Activated effector memory CD4-positive, alpha-beta T cell treated with anti-CD3 and anti-CD28 coated beads, Interleukin-2, amount 50 U/mL, for 16 hours (primary cell): Measurements from ENCODE around the gene COL23A1.
"Not testable (repeated sequence)": the region's sequence is repeated elsewhere in the genome, so short reads cannot be mapped to it uniquely, and the experiment has no call there.

ENCODE experiments used
- DNase-seq: peaks from one replicate; pipeline ENCODE4 v3.0.0-alpha.2; 2020

COL23A1 gene

GRCh38 chr5:178370102-178370501 lies 220.1 kb downstream of the COL23A1 start:
- DNase-seq, result no peak

DNA sequence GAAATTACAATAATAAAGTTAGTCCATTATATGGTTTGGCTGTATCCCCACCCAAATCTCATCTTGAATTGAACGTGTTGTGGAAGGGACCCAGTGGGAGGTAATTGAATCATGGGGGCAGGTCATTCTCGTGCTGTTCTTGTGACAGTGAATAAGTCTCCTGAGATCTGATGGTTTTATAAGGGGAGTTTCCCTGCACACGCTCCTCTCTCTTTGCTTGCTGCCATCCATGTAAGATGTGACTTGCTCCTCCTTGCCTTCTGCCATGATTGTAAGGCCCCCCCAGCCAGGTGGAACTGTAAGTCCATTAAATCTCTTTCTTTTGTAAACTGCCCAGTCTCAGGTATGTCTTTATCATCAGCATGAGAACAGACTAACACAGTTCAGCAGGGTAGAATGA lies 220.7 kb downstream of the COL23A1 start:
- not testable (repeated sequence) for DNase-seq

DNA sequence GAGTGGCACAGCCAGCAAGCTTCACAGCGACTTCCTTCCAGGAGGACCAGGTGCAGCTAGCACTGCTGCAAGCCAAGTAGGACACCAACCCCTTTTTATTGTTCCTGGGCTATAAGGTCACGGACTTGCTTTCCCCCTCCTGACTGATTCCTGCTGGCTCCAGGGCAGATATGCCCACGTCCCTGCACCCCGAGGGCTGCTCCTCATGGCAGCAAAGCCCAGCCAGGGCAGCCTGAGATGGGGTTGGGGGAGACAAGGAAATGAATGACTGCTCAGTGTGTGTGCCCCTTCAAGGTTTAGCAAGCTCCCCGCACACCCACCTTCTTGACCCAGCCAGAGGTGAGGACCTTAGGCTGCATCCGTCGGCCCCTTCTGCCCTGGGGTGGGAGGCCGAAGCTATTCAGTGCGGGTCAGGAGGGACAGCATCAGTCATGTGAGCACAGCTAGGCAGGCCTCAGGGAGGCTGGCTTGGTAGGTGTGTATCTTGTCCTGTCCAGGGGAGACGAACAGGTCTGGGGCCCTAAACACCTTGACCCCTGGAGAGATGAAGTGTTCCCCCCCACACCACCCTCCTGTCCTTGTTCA lies 221.4 kb downstream of the COL23A1 start:
- no peak for DNase-seq

- DNase-seq, result no peak
Measured at GRCh38 chr5:178368274-178368673, 221.9 kb downstream of the COL23A1 start.

GRCh38 chr5:178367736-178368120 lies 222.5 kb downstream of the COL23A1 start:
- DNase-seq, result no peak

DNA sequence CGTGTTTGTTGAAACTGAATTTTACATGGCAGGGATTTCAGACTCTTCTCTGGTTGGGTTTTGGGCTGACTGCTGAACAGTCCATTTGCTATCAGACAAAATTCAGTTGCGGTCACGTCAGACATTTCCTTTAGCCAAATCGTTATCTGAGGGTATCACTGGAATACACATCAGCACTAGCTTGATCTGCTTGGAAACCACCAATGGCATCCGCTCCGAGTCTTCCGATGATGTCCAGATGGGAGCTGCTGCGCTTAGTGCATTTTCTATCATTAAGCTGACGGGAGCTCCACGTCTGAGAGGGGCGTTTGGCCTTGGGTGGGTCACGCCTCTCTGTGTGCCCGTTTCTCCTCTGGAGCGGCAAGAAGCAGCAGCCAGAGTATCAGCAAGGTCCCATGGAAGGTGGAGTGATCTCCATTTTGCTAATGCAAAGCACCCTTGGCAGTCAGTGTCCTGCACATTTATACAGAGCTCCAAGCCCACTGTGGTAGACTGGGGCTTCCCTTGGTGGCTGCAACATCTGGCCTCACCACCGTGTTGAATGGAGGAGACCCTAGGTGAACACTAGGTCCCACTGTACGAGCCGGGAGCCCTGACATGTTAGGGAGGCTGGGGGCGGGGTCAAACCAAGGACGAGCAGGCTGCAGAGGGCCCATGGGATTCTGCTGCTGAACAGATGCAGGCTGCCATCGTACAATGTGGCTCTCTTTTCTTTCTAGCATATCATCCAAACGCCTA lies 223.0 kb downstream of the COL23A1 start:
- no peak for DNase-seq

GRCh38 chr5:178365501-178366440 lies 224.4 kb downstream of the COL23A1 start:
- no peak for DNase-seq

DNA sequence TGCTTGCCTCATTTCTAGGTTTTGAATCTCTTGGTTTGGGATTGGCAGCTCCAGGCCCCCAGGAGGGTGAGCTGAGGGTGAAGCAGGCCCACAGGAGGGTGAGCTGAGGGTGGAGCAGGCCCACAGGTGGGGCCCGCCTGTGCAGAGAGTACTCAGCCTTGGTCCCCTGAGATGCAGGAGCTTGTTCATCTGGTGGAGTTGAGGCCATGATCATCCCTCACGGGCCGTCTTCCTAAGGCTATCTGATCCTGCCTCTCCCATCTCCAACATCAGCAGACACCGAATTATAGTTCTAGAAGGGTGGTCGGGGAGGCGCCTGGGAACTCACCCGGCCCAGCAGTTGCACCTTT lies 225.9 kb downstream of the COL23A1 start:
- no peak for DNase-seq

GRCh38 chr5:178363501-178364325 lies 226.5 kb downstream of the COL23A1 start:
- no peak for DNase-seq

DNA sequence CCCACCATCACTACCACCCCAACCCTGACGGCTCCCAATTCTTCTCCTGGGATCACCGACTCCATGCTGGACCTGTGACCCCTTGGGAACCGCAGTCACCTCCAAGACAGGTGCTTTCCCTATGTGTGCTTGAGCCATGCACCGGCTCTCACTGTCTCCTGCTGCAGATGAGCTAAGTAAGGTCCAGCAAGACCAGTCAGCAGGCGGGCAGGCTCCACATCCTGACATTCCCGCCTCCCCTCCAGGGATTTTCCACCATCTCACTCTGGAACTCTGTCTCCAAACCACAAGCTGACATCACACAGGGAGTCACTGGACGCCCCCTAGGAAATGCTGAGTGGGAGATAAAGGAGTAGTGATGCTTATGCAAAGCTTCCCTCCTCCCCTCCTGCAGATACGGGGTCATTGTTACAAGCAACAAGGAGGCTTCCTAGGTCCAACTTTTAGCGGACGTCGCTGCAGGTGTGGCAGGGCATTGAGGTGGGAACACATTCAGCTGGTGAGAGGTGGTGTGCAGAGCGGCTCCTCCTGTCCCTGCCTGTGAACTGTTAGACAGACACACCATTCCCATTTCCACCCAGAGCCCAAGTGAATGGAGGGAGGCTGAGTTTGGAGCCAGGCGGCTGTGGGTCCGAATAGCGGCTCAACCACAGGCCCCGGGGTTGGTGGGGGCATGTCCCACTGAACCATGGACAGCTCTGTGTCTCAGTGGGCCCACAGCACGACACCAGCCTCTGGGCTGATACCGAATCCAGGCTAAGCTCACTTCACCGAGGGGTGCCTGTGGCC lies 228.3 kb downstream of the COL23A1 start:
- no peak for DNase-seq

- no peak for DNase-seq
Measured at GRCh38 chr5:178360926-178361235, 229.3 kb downstream of the COL23A1 start.

GRCh38 chr5:178360222-178360925 lies 229.8 kb downstream of the COL23A1 start:
- no peak for DNase-seq

GRCh38 chr5:178359738-178360137 lies 230.5 kb downstream of the COL23A1 start:
- DNase-seq, result no peak

GRCh38 chr5:178357678-178358077 lies 232.5 kb downstream of the COL23A1 start:
- DNase-seq, result no peak

DNA sequence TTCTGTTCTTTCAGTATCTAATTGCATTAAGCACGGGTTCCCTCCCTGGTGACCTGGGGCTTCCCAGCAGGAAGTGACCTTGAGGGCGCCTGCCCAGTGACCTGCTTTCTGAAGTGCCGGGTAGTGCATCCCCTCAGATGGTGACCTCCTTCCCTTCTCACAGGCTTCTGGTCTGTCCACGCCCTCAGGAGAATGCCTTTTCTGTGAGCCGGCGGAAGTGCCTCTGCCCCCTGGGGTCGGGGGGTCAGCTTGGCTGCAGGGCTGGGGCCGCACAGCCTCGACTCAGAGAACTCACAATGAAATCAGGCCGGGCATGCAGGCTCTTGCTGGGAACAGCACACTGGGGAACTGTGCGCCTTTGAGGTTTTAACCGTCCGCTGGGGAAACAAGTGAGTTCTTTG lies 233.1 kb downstream of the COL23A1 start:
- no peak for DNase-seq

DNA sequence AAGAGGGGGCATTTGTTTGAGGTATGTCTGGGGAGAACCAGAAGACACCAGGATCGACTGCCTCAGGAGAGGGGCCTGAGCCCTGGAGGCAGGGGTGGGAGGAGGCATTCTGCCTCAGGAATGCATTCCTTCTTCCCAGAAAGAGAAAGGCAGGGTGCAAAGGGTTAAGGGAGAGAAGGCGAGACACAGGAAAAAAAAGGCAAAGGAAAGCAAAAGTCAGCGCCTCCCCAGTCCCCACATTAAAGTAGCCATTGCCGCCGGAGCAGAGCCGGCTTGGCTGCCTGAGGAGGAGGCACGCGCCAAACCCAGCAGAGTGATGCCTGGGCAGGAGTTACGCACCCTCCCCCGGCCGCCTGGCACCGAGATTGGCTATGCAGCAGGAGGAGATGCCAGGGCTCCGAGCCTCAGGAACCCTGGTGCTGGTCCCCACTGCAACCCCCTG lies 233.7 kb downstream of the COL23A1 start:
- DNase-seq, result no peak

DNA sequence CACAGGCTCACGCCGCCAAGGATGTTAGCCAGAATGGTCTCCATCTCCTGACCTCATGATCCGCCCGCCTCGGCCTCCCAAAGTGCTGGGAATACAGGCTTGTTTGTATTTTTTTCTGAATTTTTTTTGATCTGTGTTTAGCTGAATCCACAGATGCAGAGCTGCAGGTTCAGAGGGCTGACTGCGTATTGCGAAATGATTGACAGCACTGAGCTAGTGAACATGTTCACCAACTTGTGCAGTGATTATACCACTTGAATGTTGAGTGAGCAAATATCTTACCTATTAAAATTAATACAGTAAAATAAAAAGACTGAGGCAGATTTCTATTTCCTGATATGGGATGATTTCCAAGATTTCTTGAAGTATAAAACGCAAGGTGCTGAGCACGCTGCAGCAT lies 234.5 kb downstream of the COL23A1 start:
- DNase-seq, result no peak

- no peak for DNase-seq
Measured at GRCh38 chr5:178353461-178353860, 236.7 kb downstream of the COL23A1 start.

DNA sequence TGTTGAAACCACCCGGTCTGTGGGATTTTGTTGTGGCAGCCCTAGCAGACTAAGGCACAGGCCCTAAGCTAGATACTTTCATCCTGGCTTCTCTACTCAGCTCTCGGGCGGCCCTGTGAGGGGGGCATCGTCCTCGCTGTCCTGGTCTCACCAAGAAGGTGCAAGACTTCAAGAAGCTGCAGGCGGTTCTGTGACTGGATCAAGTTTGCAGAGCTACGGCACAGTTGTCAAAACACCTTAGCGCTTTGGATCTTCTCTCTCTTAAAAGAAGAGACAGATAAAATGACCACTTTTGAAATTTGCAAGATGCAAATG lies 238.2 kb downstream of the COL23A1 start:
- DNase-seq, result no peak

- no peak for DNase-seq
Measured at GRCh38 chr5:178351221-178352034, 238.8 kb downstream of the COL23A1 start.
